Neural crest cell (in vitro differentiated cells): ENCODE data around the gene PHACTR1. TPM values are rescaled to one million over a fixed set of nuclear protein-coding genes. Genes with fewer than 3 reads are reported as not detected.
A peak's percentile ranks its signal among the peaks of the same experiment; 100 is the strongest.

Experiments
- DNase-seq: peaks from one replicate; pipeline ENCODE4 v3.0.0; 2021; ENCODE audit warnings: low read depth, mixed read lengths, low spot score
- H3K27ac Mint-ChIP-seq: one replicate; pipeline ENCODE4 v1.8.0; 2021; ENCODE audit warnings: mild to moderate bottlenecking, mixed read lengths; ENCODE audit not compliant: unreplicated experiment
- H3K27me3 Mint-ChIP-seq: 2 replicates; pipeline ENCODE4 v1.8.0; 2021; ENCODE audit warnings: low read depth, mild to moderate bottlenecking, mixed read lengths
- H3K36me3 Mint-ChIP-seq: 2 replicates; pipeline ENCODE4 v1.8.0; 2021; ENCODE audit warnings: low read depth, mild to moderate bottlenecking, mixed read lengths
- H3K4me1 Mint-ChIP-seq: 2 replicates; pipeline ENCODE4 v1.8.0; 2021; ENCODE audit warnings: mixed read lengths
- H3K4me3 Mint-ChIP-seq: one replicate; pipeline ENCODE4 v1.8.0; 2021; ENCODE audit warnings: mild to moderate bottlenecking, mixed read lengths
- H3K9me3 Mint-ChIP-seq: 2 replicates; pipeline ENCODE4 v1.8.0; 2021; ENCODE audit warnings: mixed read lengths
- total RNA-seq: library from RNA; stranded (reverse); gene quantifications from 2 replicates; pipeline ENCODE4 v1.2.1, GENCODE V29; 2021
- TF ChIP-seq, protein P1 (sequence below): fragments of 200-600 bp; sonication (generic); conservative IDR thresholded peaks from 2 replicates; pipeline ENCODE4 v1.5.0; 2021; ENCODE audit warnings: antibody characterized with exemption, mild to moderate bottlenecking

Gene PHACTR1
- total RNA-seq, 1 donor from 2014 or later = 10.4 TPM

GRCh38 chr6:13012296-13012695 is 295.7 kb downstream of the PHACTR1 start:
- Mint-ChIP-seq H3K4me1 (peaks cover 30% of the 10 kb centered on the region), H3K4me3 (peak overlapping the region; percentile 44), H3K9me3 (no peaks in the 10 kb centered on the region), H3K27me3 (peaks cover 79% of the 10 kb centered on the region), H3K36me3 (no peaks in the 10 kb centered on the region), H3K27ac (no peak overlapping the region)
- TF ChIP-seq, protein P1, sequence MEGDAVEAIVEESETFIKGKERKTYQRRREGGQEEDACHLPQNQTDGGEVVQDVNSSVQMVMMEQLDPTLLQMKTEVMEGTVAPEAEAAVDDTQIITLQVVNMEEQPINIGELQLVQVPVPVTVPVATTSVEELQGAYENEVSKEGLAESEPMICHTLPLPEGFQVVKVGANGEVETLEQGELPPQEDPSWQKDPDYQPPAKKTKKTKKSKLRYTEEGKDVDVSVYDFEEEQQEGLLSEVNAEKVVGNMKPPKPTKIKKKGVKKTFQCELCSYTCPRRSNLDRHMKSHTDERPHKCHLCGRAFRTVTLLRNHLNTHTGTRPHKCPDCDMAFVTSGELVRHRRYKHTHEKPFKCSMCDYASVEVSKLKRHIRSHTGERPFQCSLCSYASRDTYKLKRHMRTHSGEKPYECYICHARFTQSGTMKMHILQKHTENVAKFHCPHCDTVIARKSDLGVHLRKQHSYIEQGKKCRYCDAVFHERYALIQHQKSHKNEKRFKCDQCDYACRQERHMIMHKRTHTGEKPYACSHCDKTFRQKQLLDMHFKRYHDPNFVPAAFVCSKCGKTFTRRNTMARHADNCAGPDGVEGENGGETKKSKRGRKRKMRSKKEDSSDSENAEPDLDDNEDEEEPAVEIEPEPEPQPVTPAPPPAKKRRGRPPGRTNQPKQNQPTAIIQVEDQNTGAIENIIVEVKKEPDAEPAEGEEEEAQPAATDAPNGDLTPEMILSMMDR = no peak
- no peak for DNase-seq

GRCh38 chr6:13012977-13013680 is 296.6 kb downstream of the PHACTR1 start:
- Mint-ChIP-seq H3K27ac (no peak overlapping the region), H3K4me3 (peak overlapping the region; percentile 91), H3K36me3 (no peaks in the 10 kb centered on the region), H3K9me3 (no peaks in the 10 kb centered on the region), H3K4me1 (peaks cover 30% of the 10 kb centered on the region), H3K27me3 (peaks cover 82% of the 10 kb centered on the region)
- TF ChIP-seq, protein P1 = no peak
- DNase-seq = peak; percentile 7

GRCh38 chr6:13013681-13014503 is 297.3 kb downstream of the PHACTR1 start:
- Mint-ChIP-seq H3K27ac (no peak overlapping the region), H3K9me3 (no peaks in the 10 kb centered on the region), H3K36me3 (no peaks in the 10 kb centered on the region), H3K27me3 (peaks cover 80% of the 10 kb centered on the region), H3K4me1 (peaks cover 30% of the 10 kb centered on the region), H3K4me3 (peak overlapping the region; percentile 91)
- TF ChIP-seq, protein P1 = no peak
- DNase-seq = peak; percentile 8

GRCh38 chr6:13014504-13015378 is 298.2 kb downstream of the PHACTR1 start:
- Mint-ChIP-seq H3K27ac (no peak overlapping the region), H3K4me1 (peaks cover 22% of the 10 kb centered on the region), H3K36me3 (no peaks in the 10 kb centered on the region), H3K9me3 (no peaks in the 10 kb centered on the region), H3K27me3 (peaks cover 77% of the 10 kb centered on the region), H3K4me3 (peak overlapping the region; percentile 77)
- no peak for DNase-seq
- TF ChIP-seq, protein P1 = no peak

GRCh38 chr6:13015379-13015681 is 298.8 kb downstream of the PHACTR1 start:
- H3K9me3 Mint-ChIP-seq = no peaks in the 10 kb centered on the region
- no peaks in the 10 kb centered on the region for H3K36me3 Mint-ChIP-seq
- DNase-seq = no peak
- TF ChIP-seq, protein P1 = no peak
- H3K4me3 Mint-ChIP-seq = peak overlapping the region; percentile 77
- no peak overlapping the region for H3K27ac Mint-ChIP-seq
- H3K4me1 Mint-ChIP-seq = peaks cover 18% of the 10 kb centered on the region
- peaks cover 74% of the 10 kb centered on the region for H3K27me3 Mint-ChIP-seq
